IMR-90 (cell line): ENCODE measurements around the gene TVP23B. TPM values are rescaled to one million over a fixed set of nuclear protein-coding genes. Genes with fewer than 3 reads are reported as not detected.
"Not testable (repeated sequence)": the region's sequence is repeated elsewhere in the genome, so short reads cannot be mapped to it uniquely, and the experiment has no call there.

ENCODE experiments used
- ATAC-seq: fragments of 200-7000 bp; cut with Tn5 transposase; 2 replicates; pipeline ENCODE4 v1.9.1; 2020; ENCODE audit warnings: low read depth, mild to moderate bottlenecking, moderate library complexity
- BruUV-seq: library from RNA; stranded (reverse); fragments of 400-500 nt; replicated peaks from 2 replicates; lab custom pipeline; 2021; lab: Mats Ljungman, UMichigan
- CTCF ChIA-PET: fragments of 300-600 bp; formaldehyde crosslinking; extraction: SDS; loops from one replicate; lab custom pipeline; 2021; ENCODE audit warnings: antibody characterized with exemption; lab: Yijun Ruan, JAX
- POLR2A ChIA-PET: fragments of 300-600 bp; sonication (Branson Sonifier 250); formaldehyde crosslinking; loops from one replicate; lab custom pipeline; 2022; ENCODE audit warnings: antibody characterized with exemption; ENCODE audit not compliant: unreplicated experiment; lab: Charles Lee
- DNase-seq: peaks from one replicate; pipeline ENCODE4 v3.0.0; 2013
- H2AFZ ChIP-seq: replicated peaks from 2 replicates; pipeline ENCODE3; 2013; ENCODE audit warnings: low read length, mild to moderate bottlenecking; ENCODE audit not compliant: poor library complexity
- H2AK5ac ChIP-seq: 2 replicates; pipeline ENCODE4 v1.6.1; 2013; ENCODE audit warnings: low read depth, low read length, inconsistent platforms
- H2AK9ac ChIP-seq: replicated peaks from 2 replicates; pipeline ENCODE3; 2013; ENCODE audit warnings: mild to moderate bottlenecking, low read depth, low read length, moderate library complexity; ENCODE audit not compliant: poor library complexity
- H2BK120ac ChIP-seq: 2 replicates; pipeline ENCODE4 v1.6.1; 2013; ENCODE audit warnings: low read depth, low read length, inconsistent platforms
- H2BK15ac ChIP-seq: 3 replicates; pipeline ENCODE4 v1.6.1; 2013; ENCODE audit warnings: low read depth, low read length, inconsistent platforms
- H2BK20ac ChIP-seq: 2 replicates; pipeline ENCODE4 v1.6.1; 2013; ENCODE audit warnings: low read depth, mild to moderate bottlenecking, inconsistent platforms, low read length, moderate library complexity
- H2BK5ac ChIP-seq: 2 replicates; pipeline ENCODE4 v1.6.1; 2013; ENCODE audit warnings: mild to moderate bottlenecking, low read depth, low read length, inconsistent platforms; ENCODE audit not compliant: poor library complexity, severe bottlenecking
- H3K14ac ChIP-seq: replicated peaks from 2 replicates; pipeline ENCODE4 v1.6.1; 2013; ENCODE audit warnings: low read depth, low read length, inconsistent platforms
- H3K18ac ChIP-seq: 2 replicates; pipeline ENCODE4 v1.6.1; 2013; ENCODE audit warnings: low read depth, low read length, control low read depth
- H3K23ac ChIP-seq: 2 replicates; pipeline ENCODE4 v1.6.1; 2013; ENCODE audit warnings: low read depth, low read length, inconsistent platforms
- H3K27ac ChIP-seq: 2 replicates; pipeline ENCODE4 v1.5.1; 2013; ENCODE audit warnings: mild to moderate bottlenecking, control low read depth, low read length; ENCODE audit not compliant: insufficient read depth
- H3K27me3 ChIP-seq: 2 replicates; pipeline ENCODE4 v1.6.1; 2013; ENCODE audit warnings: low read length; ENCODE audit not compliant: control insufficient read depth, insufficient read depth
- H3K36me3 ChIP-seq: 2 replicates; pipeline ENCODE4 v1.6.1; 2013; ENCODE audit warnings: low read length, mixed read lengths; ENCODE audit not compliant: control insufficient read depth, insufficient read depth
- H3K4ac ChIP-seq: 2 replicates; pipeline ENCODE4 v1.6.1; 2013; ENCODE audit warnings: low read depth, low read length, inconsistent platforms
- H3K4me1 ChIP-seq: 2 replicates; pipeline ENCODE4 v1.6.1; 2013; ENCODE audit warnings: low read length, mixed read lengths; ENCODE audit not compliant: control insufficient read depth, insufficient read depth
- H3K4me2 ChIP-seq: 2 replicates; pipeline ENCODE4 v1.6.1; 2013; ENCODE audit warnings: low read depth, mild to moderate bottlenecking, control low read depth, low read length, moderate library complexity
- H3K4me3 ChIP-seq: 2 replicates; pipeline ENCODE4 v1.5.1; 2013; ENCODE audit warnings: low read depth, mild to moderate bottlenecking, control low read depth, low read length, moderate library complexity; ENCODE audit not compliant: insufficient read depth
- H3K56ac ChIP-seq: 2 replicates; pipeline ENCODE4 v1.6.1; 2013; ENCODE audit warnings: low read length, inconsistent platforms; ENCODE audit not compliant: insufficient read depth; ENCODE audit errors: extremely low read depth
- H3K79me1 ChIP-seq, 2 experiments: 2 replicates each; pipeline ENCODE4 v1.6.1; 2013; ENCODE audit warnings: low read length in 2 of 2, inconsistent platforms in 1 of 2, low read depth in 1 of 2
- H3K9ac ChIP-seq: 2 replicates; pipeline ENCODE4 v1.6.1; 2013; ENCODE audit warnings: low read depth, low read length, control low read depth
- H3K9me1 ChIP-seq: 2 replicates; pipeline ENCODE4 v1.6.1; 2013; ENCODE audit warnings: low read length, inconsistent platforms; ENCODE audit not compliant: insufficient read depth
- H3K9me3 ChIP-seq: 2 replicates; pipeline ENCODE4 v1.6.1; 2013; ENCODE audit warnings: low read length; ENCODE audit not compliant: control insufficient read depth, insufficient read depth
- H4K20me1 ChIP-seq: 2 replicates; pipeline ENCODE4 v1.6.1; 2013; ENCODE audit warnings: low read length, inconsistent platforms; ENCODE audit not compliant: insufficient read depth
- H4K5ac ChIP-seq: 2 replicates; pipeline ENCODE4 v1.6.1; 2013; ENCODE audit warnings: mild to moderate bottlenecking, low read depth, low read length, control low read depth
- H4K8ac ChIP-seq, 2 experiments: 2 replicates each; pipeline ENCODE4 v1.6.1; 2013; ENCODE audit warnings: low read depth in 2 of 2, low read length in 2 of 2, control low read depth in 1 of 2, inconsistent platforms in 1 of 2
- H4K91ac ChIP-seq: 2 replicates; pipeline ENCODE4 v1.6.1; 2013; ENCODE audit warnings: low read depth, low read length, inconsistent platforms; ENCODE audit not compliant: insufficient read depth
- NFE2L2 ChIP-seq: fragments of 150-350 bp; IDR thresholded peaks from 2 replicates; pipeline ENCODE4 v1.6.1; 2016; ENCODE audit warnings: low read depth, mild to moderate bottlenecking, low read length
- WGBS, 2 experiments: methylation state at CpG; one replicate each; pipeline versions ENCODE4 v1.1.5 to v1.1.7; 2013; ENCODE audit warnings: missing lambda C conversion rate in 2 of 2; ENCODE audit not compliant: insufficient read length in 1 of 2; ENCODE audit errors: extremely low coverage in 2 of 2; 5-methylcytosine and 5-hydroxymethylcytosine counted together
- dilution Hi-C: fragments of 300-500 bp; cut with HindIII; formaldehyde crosslinking; loops from one replicate; pipeline ENCODE4 v1.14.3; 2018; ENCODE audit warnings: low sequenced_read_pairs; ENCODE audit not compliant: unreplicated experiment
- in situ Hi-C: fragments of 300-500 bp; cut with MboI; formaldehyde crosslinking; loops from 3 replicates; pipeline ENCODE4 v1.14.3; 2019; ENCODE audit warnings: low sequenced_read_pairs, inconsistent platforms, mixed read lengths
- intact Hi-C: fragments of 100-400 bp; cut with micrococcal nuclease; formaldehyde crosslinking; loops from 2 replicates; pipeline ENCODE4 v1.10.0; 2022
- polyA plus RNA-seq, 3 experiments: library from polyadenylated mRNA; depleted of rRNA; stranded (reverse); fragments of >200 nt; gene quantifications; 2 replicates each; pipeline ENCODE4 v1.2.3, GENCODE V29; 2012; ENCODE audit warnings: low replicate concordance in 1 of 3
- total RNA-seq: library from RNA; depleted of rRNA; stranded (reverse); fragments of >200 nt; gene quantifications from 2 replicates; pipeline ENCODE4 v1.2.3, GENCODE V29; 2012

The TVP23B gene
- total and polyA plus RNA-seq, 2 of the 4 experiments (the other 2 are of a cell fraction): 30.9 to 35.7 TPM

- POLR2A ChIA-PET, H2AFZ ChIP-seq, H3K79me1 ChIP-seq, H3K27me3 ChIP-seq, H3K4me1 ChIP-seq, H3K4me3 ChIP-seq, BruUV-seq, H2AK5ac ChIP-seq, H4K20me1 ChIP-seq, H3K36me3 ChIP-seq, H3K14ac ChIP-seq, H4K8ac ChIP-seq, H3K9me1 ChIP-seq, dilution Hi-C loops, H3K27ac ChIP-seq, H3K18ac ChIP-seq, intact Hi-C loops, H2BK15ac ChIP-seq, H3K23ac ChIP-seq, H3K9me3 ChIP-seq, CTCF ChIA-PET, H2BK20ac ChIP-seq, H3K4me2 ChIP-seq, H3K9ac ChIP-seq, H3K56ac ChIP-seq, H2BK120ac ChIP-seq, H2AK9ac ChIP-seq, H4K91ac ChIP-seq, H4K5ac ChIP-seq, H3K4ac ChIP-seq, in situ Hi-C loops: not testable (repeated sequence)
- ATAC-seq: peak; percentile 66
- DNase-seq: peak; percentile 10
- TF ChIP-seq NFE2L2: 0 out of 2 replicates have a peak, but pooled peaks have one; percentile 23
- WGBS, 2 experiments: no CpG with 5 or more reads among the region's 4 CpGs
- H2BK5ac ChIP-seq: peak overlapping the region; percentile 41
Observed at GRCh38 chr17:18794841-18795240, 13.9 kb downstream of the TVP23B start.

GRCh38 chr17:18796887-18797286 is 15.9 kb downstream of the TVP23B start:
- H3K9ac ChIP-seq, H2AFZ ChIP-seq, H2AK5ac ChIP-seq, H3K56ac ChIP-seq, intact Hi-C loops, H4K5ac ChIP-seq, H3K14ac ChIP-seq, H2BK20ac ChIP-seq, H3K36me3 ChIP-seq, H2BK15ac ChIP-seq, H3K18ac ChIP-seq, H4K8ac ChIP-seq, POLR2A ChIA-PET, H3K9me1 ChIP-seq, in situ Hi-C loops, H3K27ac ChIP-seq, H3K4me1 ChIP-seq, DNase-seq, ATAC-seq, H2AK9ac ChIP-seq, H4K20me1 ChIP-seq, H3K4ac ChIP-seq, H2BK5ac ChIP-seq, dilution Hi-C loops, BruUV-seq, H4K91ac ChIP-seq, H3K79me1 ChIP-seq, H3K4me2 ChIP-seq, H3K23ac ChIP-seq, H3K4me3 ChIP-seq, H3K9me3 ChIP-seq, H3K27me3 ChIP-seq, H2BK120ac ChIP-seq, CTCF ChIA-PET: not testable (repeated sequence)
